ENCODE measurements around the gene PCDH9.

Gene PCDH9

GRCh38 chr13:67083519-67083918, 146.6 kb downstream of the PCDH9 start:
- DNase-seq (ENCODE audit: low spot score) = no peak

DNA sequence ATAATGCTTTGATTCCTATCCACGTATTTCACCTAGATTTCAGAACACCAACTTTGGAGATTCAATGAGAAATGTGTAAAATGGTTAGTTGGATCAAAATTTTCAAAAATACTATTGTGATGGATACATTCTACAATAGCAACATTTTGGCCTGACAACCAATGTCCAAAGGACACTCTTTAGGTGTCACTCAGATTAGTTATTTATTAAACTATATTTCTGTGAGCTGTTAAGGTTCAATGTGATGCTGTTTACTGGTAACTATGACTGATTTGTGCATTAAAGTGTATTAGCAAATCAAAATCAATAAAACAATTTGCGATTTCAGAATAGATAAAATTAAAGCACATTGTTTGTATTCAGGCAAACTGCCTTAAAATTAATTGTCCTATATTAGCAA, 149.8 kb downstream of the PCDH9 start:
- DNase-seq (ENCODE audit: low spot score) = no peak

GRCh38 chr13:67078062-67078461, 152.1 kb downstream of the PCDH9 start:
- DNase-seq (ENCODE audit: low spot score) = no peak

- no peak for DNase-seq (ENCODE audit: low spot score)
Observed at GRCh38 chr13:67077132-67077531, 153.0 kb downstream of the PCDH9 start.

GRCh38 chr13:67076378-67076777, 153.8 kb downstream of the PCDH9 start:
- DNase-seq (ENCODE audit: low spot score) = peak; percentile 7

DNA sequence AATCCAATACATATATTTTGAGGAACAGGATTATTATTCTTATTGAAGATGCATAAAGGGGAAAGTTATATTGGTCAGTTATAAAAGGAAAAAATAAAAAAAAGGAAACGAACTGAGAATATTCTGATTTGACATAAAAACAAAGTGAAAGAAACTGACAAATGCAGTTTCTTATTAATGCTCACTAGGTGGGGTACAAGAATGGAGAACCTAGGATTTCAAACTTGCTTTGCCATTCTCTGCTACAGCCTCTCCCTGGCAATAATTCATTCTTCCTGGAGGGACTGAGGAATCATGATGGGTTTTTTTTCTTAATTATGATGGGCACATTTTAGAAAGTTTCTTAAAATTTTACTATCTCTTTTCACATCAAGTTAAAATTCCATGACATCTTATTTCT, 154.9 kb downstream of the PCDH9 start:
- peak; percentile 4 for DNase-seq (ENCODE audit: low spot score)

GRCh38 chr13:67071918-67072598, 158.1 kb downstream of the PCDH9 start:
- no peak for DNase-seq (ENCODE audit: low spot score)

DNA sequence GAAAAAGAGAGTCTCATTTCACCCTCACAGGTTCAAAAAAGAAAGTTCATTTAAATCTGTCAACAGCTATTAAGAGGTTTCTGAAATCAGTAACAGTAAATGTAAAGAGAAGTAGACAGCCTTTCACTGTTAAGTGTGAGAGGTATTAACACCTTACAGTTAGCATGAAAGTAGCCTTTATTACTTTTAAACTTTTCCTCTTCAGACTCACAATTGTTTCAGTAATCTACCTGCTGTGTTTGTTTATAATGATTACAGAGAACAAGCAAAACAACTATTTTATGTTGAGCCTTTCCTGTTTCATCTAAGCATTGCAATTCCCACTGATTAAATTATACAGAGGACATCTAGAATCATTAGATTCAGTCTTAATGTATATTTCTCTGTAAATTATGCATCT, 159.8 kb downstream of the PCDH9 start:
- no peak for DNase-seq (ENCODE audit: low spot score)

DNA sequence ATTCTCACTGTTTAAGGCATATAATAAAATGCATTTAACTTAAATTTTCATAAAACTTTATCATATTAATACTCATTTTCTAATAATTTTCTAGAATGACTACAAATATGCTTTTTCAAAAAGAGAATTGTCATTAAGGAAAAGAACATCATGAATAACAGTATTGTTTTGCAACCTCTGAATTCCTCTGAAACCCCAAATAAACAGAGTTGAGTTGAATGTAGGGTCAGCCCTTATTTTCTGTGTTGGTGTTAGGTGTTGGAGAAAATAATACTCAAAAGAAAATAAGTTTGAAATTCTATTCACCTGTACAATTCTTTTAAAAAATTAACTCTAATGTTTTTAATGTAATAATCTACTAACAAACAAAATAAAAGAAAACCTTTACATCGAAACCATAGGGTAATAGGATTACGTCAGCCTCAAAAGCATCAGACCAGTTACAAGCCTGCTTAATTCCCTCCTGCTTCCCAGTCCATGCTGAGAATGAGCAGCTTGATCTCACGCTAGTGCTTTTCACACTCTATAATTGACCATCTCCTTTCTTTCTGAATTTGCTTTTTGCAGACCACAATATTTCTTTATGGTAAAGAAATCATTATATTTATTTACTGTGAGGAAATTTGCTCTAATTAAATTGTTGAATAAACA, 160.9 kb downstream of the PCDH9 start:
- no peak for DNase-seq (ENCODE audit: low spot score)

DNA sequence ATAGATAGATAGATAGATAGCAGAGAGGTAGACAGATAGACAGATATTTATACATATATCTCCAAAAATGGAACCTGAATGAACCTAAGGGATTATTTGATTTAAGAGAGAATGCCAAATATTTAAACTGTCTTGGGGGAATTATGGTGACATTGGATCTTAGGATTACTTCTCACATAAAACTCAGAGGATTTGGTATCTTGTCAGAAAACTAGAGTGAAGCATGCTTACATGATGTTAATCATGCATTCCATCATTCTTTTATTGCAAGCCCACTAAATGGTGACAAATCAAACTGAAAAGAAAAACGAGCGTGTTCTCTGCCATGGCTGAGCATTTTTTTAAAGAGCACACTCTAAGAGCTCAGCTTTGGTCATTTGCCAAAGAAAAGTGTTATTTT, 165.2 kb downstream of the PCDH9 start:
- no peak for DNase-seq (ENCODE audit: low spot score)

- no peak for DNase-seq (ENCODE audit: low spot score)
Observed at GRCh38 chr13:67063036-67063435, 167.1 kb downstream of the PCDH9 start.

- no peak for DNase-seq (ENCODE audit: low spot score)
Observed at GRCh38 chr13:67062160-67062559, 168.0 kb downstream of the PCDH9 start.

DNA sequence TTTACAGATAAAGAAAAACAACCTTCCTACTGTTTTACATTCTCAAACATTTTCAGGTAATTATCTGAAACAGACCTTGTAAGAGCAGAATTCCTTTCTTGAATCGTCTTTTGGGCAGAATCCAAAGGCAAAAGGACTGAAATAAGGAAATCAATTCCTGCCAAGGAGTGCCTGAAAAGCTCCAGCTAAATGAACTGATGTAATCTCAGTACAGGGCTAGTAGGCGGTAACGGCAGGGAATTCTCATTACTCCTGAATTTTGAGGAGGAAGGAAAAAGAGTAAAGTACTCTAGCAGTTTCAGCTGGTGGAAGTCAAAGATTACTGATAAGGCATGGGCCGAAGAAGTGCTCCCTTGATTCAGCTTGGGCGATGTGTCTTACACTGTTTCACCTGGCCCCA, 168.4 kb downstream of the PCDH9 start:
- DNase-seq (ENCODE audit: low spot score) = no peak

- DNase-seq (ENCODE audit: low spot score) = no peak
Observed at GRCh38 chr13:67052550-67053490, 177.3 kb downstream of the PCDH9 start.

DNA sequence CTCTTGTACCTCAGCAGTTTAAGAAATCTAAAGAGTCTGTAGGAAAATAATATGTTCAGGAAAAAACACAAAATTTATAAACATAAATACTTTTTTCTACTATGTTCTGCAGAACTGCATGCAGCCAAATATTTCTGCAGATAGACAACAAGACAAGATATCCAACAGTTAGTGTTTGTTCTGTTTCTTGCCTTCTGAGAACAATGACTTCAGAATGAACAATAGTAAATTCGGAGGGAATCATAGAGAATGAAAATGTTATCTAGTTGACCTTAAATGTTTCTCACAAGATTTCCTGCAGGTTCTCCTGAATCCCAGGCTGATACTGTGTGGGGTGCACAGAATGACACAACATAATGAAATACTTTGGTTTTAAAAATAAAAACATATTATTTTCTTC, 180.4 kb downstream of the PCDH9 start:
- no peak for DNase-seq (ENCODE audit: low spot score)

DNA sequence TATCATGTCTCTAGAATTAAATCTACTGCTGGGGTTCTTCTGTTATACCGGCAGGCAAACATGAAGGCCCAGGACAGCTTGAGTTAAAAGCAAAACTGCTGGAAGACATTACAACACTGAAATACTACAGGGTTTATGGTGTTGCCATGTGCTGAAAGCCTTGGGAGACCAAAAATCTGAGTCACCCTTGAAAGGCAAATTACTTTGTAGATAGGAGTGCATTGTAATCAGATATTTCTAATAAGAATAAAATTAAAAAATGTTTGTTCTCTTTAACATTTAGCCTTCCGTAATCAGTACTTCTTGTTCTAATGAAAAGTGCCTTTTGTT, 181.3 kb downstream of the PCDH9 start:
- DNase-seq (ENCODE audit: low spot score) = peak; percentile 9

- DNase-seq (ENCODE audit: low spot score) = peak; percentile 24
Observed at GRCh38 chr13:67048084-67048820, 181.9 kb downstream of the PCDH9 start.

DNA sequence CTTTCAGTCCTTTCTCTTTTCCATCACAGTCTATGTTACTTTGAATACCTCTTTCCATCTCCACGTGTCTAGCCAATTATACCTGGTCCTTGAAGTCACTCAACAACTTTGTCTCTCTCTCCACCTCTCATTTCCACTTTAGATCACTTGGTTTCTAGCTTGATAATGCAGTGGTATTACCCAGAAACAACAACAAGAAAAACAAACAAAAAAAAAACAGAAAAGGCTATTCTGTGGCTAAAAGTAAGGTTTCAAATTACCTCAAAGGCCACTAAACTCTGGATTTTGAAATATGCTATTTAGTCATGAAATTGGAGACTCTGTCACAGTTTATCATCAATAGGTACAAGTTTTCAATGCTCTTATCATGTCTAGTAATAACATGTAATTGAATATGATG, 184.8 kb downstream of the PCDH9 start:
- DNase-seq (ENCODE audit: low spot score) = no peak

DNA sequence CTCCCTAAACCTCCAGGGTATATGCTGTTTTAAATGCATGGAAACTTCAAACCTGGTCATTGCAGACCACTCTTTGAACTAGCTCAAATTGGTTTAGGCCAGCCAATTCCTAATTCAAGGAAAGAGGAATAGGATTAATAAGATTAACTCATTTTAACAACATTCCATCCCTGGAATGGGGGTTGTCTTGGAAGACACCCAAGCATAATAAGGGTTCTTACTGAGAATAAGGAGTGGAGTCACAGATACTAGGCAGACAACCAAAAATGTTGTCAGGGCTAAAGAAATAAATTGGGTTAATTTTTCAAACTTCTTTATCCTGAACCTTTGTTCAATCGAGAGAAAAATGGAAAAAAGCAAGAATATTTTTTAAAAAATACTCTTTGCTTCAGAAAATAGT, 186.2 kb downstream of the PCDH9 start:
- DNase-seq (ENCODE audit: low spot score) = peak; percentile 7

GRCh38 chr13:67042556-67042955, 187.6 kb downstream of the PCDH9 start:
- no peak for DNase-seq (ENCODE audit: low spot score)

DNA sequence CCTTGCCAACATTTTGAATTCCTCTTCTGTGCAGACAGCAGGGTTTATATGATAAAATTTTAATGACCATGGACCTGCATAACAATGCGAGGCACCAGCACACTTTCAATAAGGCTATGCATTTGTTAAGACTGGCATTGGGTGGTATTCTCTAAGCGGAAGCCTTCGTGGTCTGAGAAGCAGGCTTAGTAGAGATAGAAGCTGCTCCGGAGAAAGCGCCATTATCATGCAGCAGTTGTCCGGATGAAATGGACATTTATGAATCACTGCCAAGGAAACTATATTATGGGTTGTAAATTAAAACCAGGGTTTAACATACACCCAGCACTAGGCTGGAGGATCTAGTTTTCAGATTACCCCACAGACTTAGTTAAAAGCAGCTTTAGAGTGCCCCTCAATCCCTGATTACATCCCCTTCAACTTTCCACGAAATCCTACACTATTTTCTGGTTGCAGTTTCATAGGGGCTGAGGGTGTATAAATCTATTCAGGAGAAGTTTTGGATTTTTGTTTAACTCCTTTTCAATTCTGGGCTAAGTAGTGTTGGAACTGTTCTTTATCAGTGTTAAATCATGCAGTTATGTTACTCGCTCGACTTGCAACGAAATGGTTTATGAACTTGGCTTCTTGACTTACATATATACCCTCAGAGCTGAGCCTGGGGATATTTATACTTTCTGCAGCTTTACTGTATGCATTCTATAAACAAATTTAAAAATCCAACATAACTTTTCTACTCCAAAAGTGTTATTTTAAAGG, 193.3 kb downstream of the PCDH9 start:
- DNase-seq (ENCODE audit: low spot score) = no peak

DNA sequence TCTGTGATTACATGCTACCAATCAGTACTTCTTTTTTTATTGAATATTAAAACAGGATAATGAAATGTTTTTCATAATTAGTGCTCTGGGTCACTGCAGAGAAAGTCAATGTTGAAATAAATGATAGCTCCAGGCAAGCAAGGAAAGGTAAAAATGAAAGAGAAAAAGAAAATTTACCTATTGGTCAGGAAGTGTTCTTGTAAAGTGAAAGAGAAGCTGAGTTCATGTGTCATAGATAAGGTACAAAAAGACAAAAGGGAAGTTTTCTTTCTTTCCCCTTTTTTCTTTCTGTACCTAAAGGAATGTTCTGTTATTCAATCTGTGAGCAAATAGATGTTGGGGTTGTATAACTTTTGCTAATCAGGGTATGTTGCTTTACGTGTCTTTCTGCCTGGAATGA, 197.0 kb downstream of the PCDH9 start:
- DNase-seq (ENCODE audit: low spot score) = no peak

Data from hepatic stellate cell (primary cell).